ENCODE results near the gene NUTM2A.
"Not testable (repeated sequence)": the region's sequence is repeated elsewhere in the genome, so short reads cannot be mapped to it uniquely, and the experiment has no call there.

GRCh38 chr10:87213806-87214205, 11.4 kb upstream of the NUTM2A start:
- not testable (repeated sequence) for TF ChIP-seq POLR2A, POLR2AphosphoS5 (IDR thresholded peaks at IDR 0.05)

Data from transverse colon (tissue), 3 donors.